Chondrocyte (in vitro differentiated cells): ENCODE results near the gene GABPB1. TPM values are rescaled to one million over a fixed set of nuclear protein-coding genes. Genes with fewer than 3 reads are reported as not detected.

ENCODE experiments used
- DNase-seq: peaks from one replicate; pipeline ENCODE4 v3.0.0; 2021; ENCODE audit warnings: mixed read lengths, low spot score
- H3K27ac Mint-ChIP-seq: one replicate; pipeline ENCODE4 v1.8.0; 2021; ENCODE audit warnings: mild to moderate bottlenecking, moderate library complexity, mixed read lengths; ENCODE audit not compliant: unreplicated experiment
- H3K27me3 Mint-ChIP-seq: 2 replicates; pipeline ENCODE4 v1.8.0; 2021; ENCODE audit warnings: low read depth, mixed read lengths
- H3K36me3 Mint-ChIP-seq: 2 replicates; pipeline ENCODE4 v1.8.0; 2021; ENCODE audit warnings: low read depth, mixed read lengths
- H3K4me1 Mint-ChIP-seq: 2 replicates; pipeline ENCODE4 v1.8.0; 2021; ENCODE audit warnings: low read depth, mild to moderate bottlenecking, mixed read lengths
- H3K4me3 Mint-ChIP-seq: one replicate; pipeline ENCODE4 v1.8.0; 2021; ENCODE audit warnings: mild to moderate bottlenecking, moderate library complexity, mixed read lengths; ENCODE audit not compliant: unreplicated experiment
- H3K9me3 Mint-ChIP-seq: 2 replicates; pipeline ENCODE4 v1.8.0; 2021; ENCODE audit warnings: low read depth, mixed read lengths
- CTCF ChIP-seq: fragments of 200-600 bp; sonication (generic); IDR thresholded peaks from 2 replicates; pipeline ENCODE4 v1.5.0; 2021; ENCODE audit warnings: antibody characterized with exemption, mild to moderate bottlenecking, moderate library complexity
- total RNA-seq: library from RNA; stranded (reverse); gene quantifications from 3 replicates; pipeline ENCODE4 v1.2.1, GENCODE V29; 2021

GABPB1 gene
- total RNA-seq, 1 donor from 2014 or later: 18.1 TPM

- Mint-ChIP-seq H3K27ac (no peak overlapping the region), H3K27me3 (no peaks in the 10 kb centered on the region), H3K9me3 (no peaks in the 10 kb centered on the region), H3K36me3 (no peaks in the 10 kb centered on the region), H3K4me3 (no peak overlapping the region), H3K4me1 (peaks cover 6% of the 10 kb centered on the region)
- DNase-seq: no peak
- no peak for TF ChIP-seq CTCF
Observed at GRCh38 chr15:50229336-50229735, 125.7 kb downstream of the GABPB1 start.

GRCh38 chr15:50228866-50229265 is 126.1 kb downstream of the GABPB1 start:
- H3K4me1 Mint-ChIP-seq: peaks cover 6% of the 10 kb centered on the region
- DNase-seq: no peak
- no peak overlapping the region for H3K4me3 Mint-ChIP-seq
- H3K36me3 Mint-ChIP-seq: no peaks in the 10 kb centered on the region
- TF ChIP-seq CTCF: no peak
- no peaks in the 10 kb centered on the region for H3K9me3 Mint-ChIP-seq
- H3K27ac Mint-ChIP-seq: no peak overlapping the region
- no peaks in the 10 kb centered on the region for H3K27me3 Mint-ChIP-seq

GRCh38 chr15:50227076-50227475 is 127.9 kb downstream of the GABPB1 start:
- no peak overlapping the region for H3K4me3 Mint-ChIP-seq
- TF ChIP-seq CTCF: no peak
- H3K27me3 Mint-ChIP-seq: peaks cover 3% of the 10 kb centered on the region
- no peak for DNase-seq
- H3K9me3 Mint-ChIP-seq: no peaks in the 10 kb centered on the region
- no peak overlapping the region for H3K27ac Mint-ChIP-seq
- peaks cover 6% of the 10 kb centered on the region for H3K4me1 Mint-ChIP-seq
- H3K36me3 Mint-ChIP-seq: no peaks in the 10 kb centered on the region

- TF ChIP-seq CTCF: no peak
- no peak for DNase-seq
- Mint-ChIP-seq H3K4me1 (peaks cover 6% of the 10 kb centered on the region), H3K27ac (no peak overlapping the region), H3K9me3 (no peaks in the 10 kb centered on the region), H3K4me3 (no peak overlapping the region), H3K27me3 (peaks cover 4% of the 10 kb centered on the region), H3K36me3 (no peaks in the 10 kb centered on the region)
Observed at GRCh38 chr15:50225938-50226337, 129.1 kb downstream of the GABPB1 start.

Other genes with a start within 250 kb of the GABPB1 start
- gene ATP8B4, start 236.0 kb downstream of the GABPB1 start, total RNA-seq: not detected in 3 replicates
- not detected in 3 replicates for gene SLC27A2, start 173.0 kb downstream of the GABPB1 start, total RNA-seq
- not detected in 3 replicates for gene HDC, start 89.5 kb downstream of the GABPB1 start, total RNA-seq
- 43.7 to 53.7 TPM (median 43.7 TPM) in 3 replicates for gene USP8, start 69.2 kb upstream of the GABPB1 start, total RNA-seq
- 0.35 to 0.85 TPM (median 0.56 TPM) in 3 replicates for gene USP50, start 191.5 kb upstream of the GABPB1 start, total RNA-seq